T-cell (primary cell): ENCODE measurements around the gene MATR3. TPM values are rescaled to one million over a fixed set of nuclear protein-coding genes. Genes with fewer than 3 reads are reported as not detected.
A peak's percentile ranks its signal among the peaks of the same experiment; 100 is the strongest.

Experiments used
- ATAC-seq, 4 experiments: fragments of 200-7000 bp in 3 of 4; fragments of 150-1000 bp in 1 of 4; cut with Tn5 transposase; replicated peaks in 1 of 4; 1 replicate in 3 of 4; 2 replicates in 1 of 4; pipeline ENCODE4 v1.10.0; 2021; ENCODE audit warnings: moderate library complexity in 3 of 4, mild to moderate bottlenecking in 2 of 4, moderate number of reproducible peaks in 1 of 4
- CTCF ChIA-PET, 2 donors: fragments of 300-600 bp; sonication (Branson Sonifier 250); formaldehyde crosslinking; loops; one replicate each; lab custom pipeline; 2022; ENCODE audit warnings: antibody characterized with exemption in 2 of 2; lab: Charles Lee
- POLR2A ChIA-PET, 2 donors: fragments of 300-600 bp; sonication (Branson Sonifier 250); formaldehyde crosslinking; loops; one replicate each; lab custom pipeline; 2022; ENCODE audit warnings: antibody characterized with exemption in 2 of 2; lab: Charles Lee
- DNase-seq, 35 experiments: peaks; one replicate each; pipeline versions ENCODE4 v3.0.0 to v3.0.0-alpha.2; 2013 to 2023
- H3K27ac ChIP-seq: one replicate; pipeline ENCODE4 v1.5.1; 2013; ENCODE audit warnings: low read length
- H3K27me3 ChIP-seq, 2 experiments: replicated peaks in 1 of 2; 1 replicate in 1 of 2; 2 replicates in 1 of 2; pipeline versions ENCODE4 v1.6.1 to v1.7.0; 2013; ENCODE audit warnings: low read length in 1 of 2, mixed read lengths in 1 of 2; ENCODE audit not compliant: control insufficient read depth in 2 of 2, insufficient read depth in 2 of 2; ENCODE audit errors: extremely low read depth in 1 of 2
- H3K36me3 ChIP-seq, 2 donors: 1 replicate in 1 of 2; 2 replicates in 1 of 2; pipeline versions ENCODE4 v1.6.1 to v1.7.0; 2013; ENCODE audit warnings: low read length in 1 of 2; ENCODE audit not compliant: control insufficient read depth in 2 of 2, insufficient read depth in 1 of 2; ENCODE audit errors: extremely low read depth in 1 of 2
- H3K4me1 ChIP-seq, 2 experiments: 1 replicate in 1 of 2; 2 replicates in 1 of 2; pipeline versions ENCODE4 v1.6.1 to v1.7.0; 2013; ENCODE audit warnings: low read length in 2 of 2, mixed read lengths in 1 of 2; ENCODE audit not compliant: insufficient read depth in 2 of 2, control insufficient read depth in 1 of 2; ENCODE audit errors: extremely low read depth in 1 of 2
- H3K4me3 ChIP-seq, 2 donors: 1 replicate in 1 of 2; 2 replicates in 1 of 2; pipeline versions ENCODE4 v1.5.1 to v1.7.0; 2013; ENCODE audit warnings: mild to moderate bottlenecking in 2 of 2, low read length in 1 of 2, moderate library complexity in 1 of 2; ENCODE audit not compliant: control insufficient read depth in 1 of 2; ENCODE audit errors: extremely low read depth in 1 of 2
- H3K9me3 ChIP-seq: 2 replicates; pipeline ENCODE4 v1.7.0; 2013
- H3K27ac Mint-ChIP-seq, 2 donors: one replicate each; pipeline ENCODE4 v1.8.0; 2020 to 2021; ENCODE audit warnings: mild to moderate bottlenecking in 2 of 2, mixed read lengths in 2 of 2
- H3K27me3 Mint-ChIP-seq, 2 donors: one replicate each; pipeline ENCODE4 v1.8.0; 2021 to 2022; ENCODE audit warnings: mixed read lengths in 2 of 2
- H3K36me3 Mint-ChIP-seq: one replicate; pipeline ENCODE4 v1.8.0; 2021; ENCODE audit warnings: mixed read lengths
- H3K4me1 Mint-ChIP-seq, 3 donors: one replicate each; pipeline ENCODE4 v1.8.0; 2020 to 2022; ENCODE audit warnings: mixed read lengths in 3 of 3, mild to moderate bottlenecking in 1 of 3
- H3K4me3 Mint-ChIP-seq, 3 donors: one replicate each; pipeline ENCODE4 v1.8.0; 2020 to 2022; ENCODE audit warnings: mild to moderate bottlenecking in 3 of 3, mixed read lengths in 3 of 3, moderate library complexity in 3 of 3
- H3K9me3 Mint-ChIP-seq, 3 donors: one replicate each; pipeline ENCODE4 v1.8.0; 2020 to 2022; ENCODE audit warnings: mixed read lengths in 3 of 3
- WGBS: methylation state at CpG from one replicate; pipeline ENCODE4 v1.1.5; 2013; ENCODE audit warnings: missing lambda C conversion rate; ENCODE audit not compliant: insufficient coverage; 5-methylcytosine and 5-hydroxymethylcytosine counted together
- total RNA-seq, 35 experiments: library from RNA in 6 of 35; stranded (reverse) in 6 of 35; fragments of 120-200 nt in 1 of 35; gene quantifications; one replicate each; pipeline versions ENCODE4 v1.2.1 to v1.2.4 and lab custom pipeline; 2013 to 2026

MATR3 gene
- total RNA-seq, 5 donors from 2014 or later (not counting 1 experiment from before 2014, with no cell fraction given), result 187 to 359 (median 200) TPM

- ChIA-PET POLR2A (interaction anchor here (0.5 to 4.0 kb wide), 10 partner anchors 8 to 890 kb away, joined by 3 to 30 read pairs (median 4); partner anchors contain the start of gene PAIP2 (in 1 of the 2)), CTCF (interaction anchor here (0.5 to 3.0 kb wide), 7 partner anchors 10 to 818 kb away, joined by 3 to 11 read pairs (median 4); no protein-coding TSS in a partner anchor)
- peak overlapping the region; percentile 61 to 97 (median 63) for H3K4me3 Mint-ChIP-seq
- no peak overlapping the region for H3K27ac ChIP-seq
- no peak for DNase-seq
- no peak overlapping the region for H3K4me3 ChIP-seq
- peaks cover 75 to 80% (median 77%) of the 10 kb centered on the region in 3 donors for H3K4me1 Mint-ChIP-seq
- H3K9me3 ChIP-seq, result no peaks in the 10 kb centered on the region
- peaks cover 49 to 52% of the 10 kb centered on the region in 2 experiments for H3K4me1 ChIP-seq
- no peaks in the 10 kb centered on the region for H3K9me3 Mint-ChIP-seq
- no peaks in the 10 kb centered on the region for H3K27me3 ChIP-seq
- peak overlapping the region; percentile 23 to 81 for H3K27ac Mint-ChIP-seq
- peaks cover 15% of the 10 kb centered on the region for H3K36me3 Mint-ChIP-seq
- no CpG with 5 or more reads among the region's 2 CpGs for WGBS
- H3K36me3 ChIP-seq, result no peaks in the 10 kb centered on the region
- no peak for ATAC-seq
- no peaks in the 10 kb centered on the region for H3K27me3 Mint-ChIP-seq
Measured at GRCh38 chr5:139297439-139298133, 4.0 kb downstream of the MATR3 start.

GRCh38 chr5:139298242-139298641 lies 4.7 kb downstream of the MATR3 start:
- no peak overlapping the region for H3K27ac ChIP-seq
- DNase-seq (no peak), ATAC-seq (no peak)
- Mint-ChIP-seq H3K4me3 (peak overlapping the region; percentile 61 to 97 (median 63)), H3K4me1 (peaks cover 79 to 87% (median 83%) of the 10 kb centered on the region in 3 donors), H3K36me3 (peaks cover 15% of the 10 kb centered on the region), H3K27ac (peak overlapping the region; percentile 23 to 81), H3K27me3 (no peaks in the 10 kb centered on the region), H3K9me3 (no peaks in the 10 kb centered on the region)
- ChIA-PET CTCF (interaction anchor here in 1 of 2 donors (0.6 to 3.0 kb wide), 2 partner anchors 9 to 759 kb away, joined by 3 to 11 read pairs; no protein-coding TSS in a partner anchor), POLR2A (interaction anchor here (0.5 to 1.3 kb wide), 3 partner anchors 9 to 410 kb away, joined by 3 to 6 read pairs (median 4); no protein-coding TSS in a partner anchor)
- H3K36me3 ChIP-seq, result no peaks in the 10 kb centered on the region
- WGBS, result no CpG with 5 or more reads among the region's 11 CpGs
- H3K9me3 ChIP-seq, result no peaks in the 10 kb centered on the region
- no peak overlapping the region for H3K4me3 ChIP-seq
- peaks cover 47 to 50% of the 10 kb centered on the region in 2 experiments for H3K4me1 ChIP-seq
- H3K27me3 ChIP-seq, result no peaks in the 10 kb centered on the region

GRCh38 chr5:139299486-139299885 lies 5.9 kb downstream of the MATR3 start:
- no peaks in the 10 kb centered on the region for H3K36me3 ChIP-seq
- Mint-ChIP-seq H3K27ac (peak overlapping the region; percentile 8 to 81), H3K4me1 (peaks cover 91 to 98% (median 93%) of the 10 kb centered on the region in 3 donors), H3K36me3 (peaks cover 15% of the 10 kb centered on the region), H3K27me3 (no peaks in the 10 kb centered on the region), H3K4me3 (peak overlapping the region; percentile 14 to 97 (median 63)), H3K9me3 (no peaks in the 10 kb centered on the region)
- CTCF ChIA-PET, result no interaction called here
- ATAC-seq (peak in 3 of 4 experiments; percentile 22 to 41 (median 39)), DNase-seq (peak in 1 of 35 experiments; percentile 35)
- no peaks in the 10 kb centered on the region for H3K9me3 ChIP-seq
- H3K27ac ChIP-seq, result peak overlapping the region; percentile 26
- WGBS, result 14% methylated on average over 3 of the region's 4 CpGs
- H3K27me3 ChIP-seq, result no peaks in the 10 kb centered on the region
- H3K4me1 ChIP-seq, result peaks cover 56 to 57% of the 10 kb centered on the region in 2 experiments
- POLR2A ChIA-PET, result interaction anchor here (0.5 to 1.4 kb wide), 2 partner anchors 33 to 754 kb away, joined by 4 to 6 read pairs; no protein-coding TSS in a partner anchor
- no peak overlapping the region for H3K4me3 ChIP-seq

- Mint-ChIP-seq H3K36me3 (peaks cover 12% of the 10 kb centered on the region), H3K27me3 (no peaks in the 10 kb centered on the region), H3K4me1 (peaks cover 94 to 98% (median 96%) of the 10 kb centered on the region in 3 donors), H3K9me3 (no peaks in the 10 kb centered on the region), H3K4me3 (peak overlapping the region; percentile 38 to 97 (median 54)), H3K27ac (peak overlapping the region; percentile 25 to 45)
- Histone ChIP-seq H3K27me3 (no peaks in the 10 kb centered on the region), H3K9me3 (no peaks in the 10 kb centered on the region), H3K36me3 (no peaks in the 10 kb centered on the region), H3K4me1 (peaks cover 49 to 60% of the 10 kb centered on the region in 2 experiments), H3K4me3 (no peak overlapping the region), H3K27ac (no peak overlapping the region)
- DNase-seq, result no peak
- ChIA-PET CTCF (interaction anchor here in 1 of 2 donors (0.7 kb wide), 1 partner anchor 51 kb away, joined by 3 read pairs; no protein-coding TSS in a partner anchor), POLR2A (interaction anchor here (0.5 to 1.2 kb wide), 5 partner anchors 8 to 1197 kb away, joined by 3 to 8 read pairs (median 4); partner anchors contain the start of gene MATR3 (in 1 of the 2))
- ATAC-seq, result no peak
- 100% methylated on average over 1 of the region's 7 CpGs for WGBS
Measured at GRCh38 chr5:139301808-139302499, 8.4 kb downstream of the MATR3 start.

GRCh38 chr5:139304391-139305324 lies 11.1 kb downstream of the MATR3 start:
- Mint-ChIP-seq H3K4me3 (peak overlapping the region; percentile 29 to 60 (median 57)), H3K27ac (peak overlapping the region; percentile 23 to 34), H3K36me3 (peaks cover 21% of the 10 kb centered on the region), H3K9me3 (no peaks in the 10 kb centered on the region), H3K4me1 (peaks cover 91 to 95% (median 93%) of the 10 kb centered on the region in 3 donors), H3K27me3 (no peaks in the 10 kb centered on the region)
- WGBS, result 26% methylated on average over 3 of the region's 3 CpGs
- H3K27ac ChIP-seq, result peak overlapping the region; percentile 40
- H3K4me3 ChIP-seq, result no peak overlapping the region
- no peaks in the 10 kb centered on the region for H3K27me3 ChIP-seq
- peaks cover 0 to 6% of the 10 kb centered on the region in 2 donors for H3K36me3 ChIP-seq
- no peak for DNase-seq
- H3K9me3 ChIP-seq, result no peaks in the 10 kb centered on the region
- CTCF ChIA-PET, result interaction anchor here (0.6 to 2.1 kb wide), 12 partner anchors 10 to 257 kb away, joined by 3 to 9 read pairs (median 4); partner anchors contain the start of gene UBE2D2 (in 1 of the 2)
- peaks cover 45 to 52% of the 10 kb centered on the region in 2 experiments for H3K4me1 ChIP-seq
- POLR2A ChIA-PET, result interaction anchor here (0.5 to 4.2 kb wide), 16 partner anchors 8 to 762 kb away, joined by 3 to 30 read pairs (median 5); partner anchors contain the start of genes ETF1 (in 1 of the 2) and PAIP2 (in 1 of the 2)
- ATAC-seq, result no peak
